Activated T-cell treated with anti-CD3 and anti-CD28 coated beads, Interleukin-2, amount 50 U/mL, for 48 hours (primary cell): Measurements from ENCODE around the gene ANKRD60.
A peak's percentile ranks its signal among the peaks of the same experiment; 100 is the strongest.

Experiments
- DNase-seq, 2 experiments: peaks; one replicate each; pipeline ENCODE4 v3.0.0-alpha.2; 2020

ANKRD60 gene

GRCh38 chr20:58219342-58219700 is 9.1 kb downstream of the ANKRD60 start:
- peak in 1 of 2 experiments; percentile 42 for DNase-seq

DNA sequence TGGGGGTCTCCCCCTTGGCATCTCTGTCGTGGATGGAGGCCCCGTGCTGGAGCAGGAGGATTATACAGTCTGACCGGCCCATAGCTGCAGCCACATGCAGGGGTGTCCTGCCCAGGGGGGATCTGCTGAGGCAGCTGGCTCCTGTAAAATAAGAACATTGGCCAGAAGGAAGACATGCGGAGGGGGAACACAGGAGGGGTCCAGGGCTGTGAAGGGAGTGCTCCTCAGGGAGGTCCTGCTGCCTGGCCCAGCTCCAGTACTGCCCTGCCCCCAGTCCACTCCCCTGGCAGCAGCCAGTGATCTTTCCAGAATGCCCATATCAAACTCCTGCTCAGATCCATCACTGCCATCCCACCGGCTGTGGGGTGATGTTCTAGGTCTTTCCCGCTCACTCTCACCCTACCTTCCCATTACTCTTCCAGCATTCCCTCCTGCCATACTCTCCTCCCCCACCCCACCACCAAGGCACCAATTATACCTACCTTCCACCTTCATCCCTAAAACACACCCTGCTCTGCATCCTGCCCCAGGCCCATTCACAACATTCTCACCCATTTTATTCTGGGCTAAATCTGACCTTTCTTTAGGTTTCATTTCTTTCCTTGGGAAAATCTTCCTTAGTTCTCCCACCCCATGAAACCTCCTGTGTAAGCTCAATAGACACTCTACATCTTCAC is 9.7 kb downstream of the ANKRD60 start:
- no peak for DNase-seq

DNA sequence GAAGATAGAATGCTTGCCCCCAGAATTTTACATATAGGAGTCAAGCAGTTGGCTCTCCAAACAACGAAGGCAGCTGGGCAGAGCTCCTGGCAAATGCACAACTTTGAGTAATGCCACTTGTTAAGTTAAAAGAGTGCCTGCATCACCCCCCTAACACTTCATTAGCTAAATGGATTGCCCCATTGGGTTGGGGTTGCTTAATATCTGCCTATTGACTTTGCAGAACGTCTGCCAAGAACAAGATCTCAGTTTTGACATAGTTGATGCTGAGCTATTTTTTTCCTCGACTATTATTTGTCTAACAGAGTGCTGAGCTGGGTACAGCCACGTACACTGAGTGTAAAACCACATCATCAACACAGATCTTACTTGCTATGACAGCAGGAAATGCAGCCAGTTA is 12.1 kb downstream of the ANKRD60 start:
- DNase-seq = no peak

- no peak for DNase-seq
Measured at GRCh38 chr20:58215116-58215515, 13.3 kb downstream of the ANKRD60 start.

DNA sequence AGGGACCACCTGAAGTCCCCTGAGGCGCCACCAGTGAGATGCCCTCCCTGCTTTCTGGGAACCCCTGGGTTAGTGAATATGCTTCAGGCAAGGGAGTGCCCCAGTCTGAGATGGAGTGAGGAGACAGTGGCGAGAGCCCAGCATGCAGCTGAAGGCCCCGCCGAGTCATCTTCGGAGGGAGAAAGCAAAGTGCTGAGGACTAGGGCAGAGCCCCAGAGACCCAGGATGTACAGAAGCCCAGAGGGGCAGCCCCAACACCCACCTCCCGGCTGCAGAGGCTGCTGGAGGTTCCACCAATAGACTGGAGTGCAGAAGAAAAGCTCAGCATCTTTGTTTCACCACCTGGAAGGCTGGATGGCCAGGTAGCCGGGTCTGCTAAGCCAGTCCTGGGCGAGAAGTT is 14.1 kb downstream of the ANKRD60 start:
- DNase-seq = no peak

DNA sequence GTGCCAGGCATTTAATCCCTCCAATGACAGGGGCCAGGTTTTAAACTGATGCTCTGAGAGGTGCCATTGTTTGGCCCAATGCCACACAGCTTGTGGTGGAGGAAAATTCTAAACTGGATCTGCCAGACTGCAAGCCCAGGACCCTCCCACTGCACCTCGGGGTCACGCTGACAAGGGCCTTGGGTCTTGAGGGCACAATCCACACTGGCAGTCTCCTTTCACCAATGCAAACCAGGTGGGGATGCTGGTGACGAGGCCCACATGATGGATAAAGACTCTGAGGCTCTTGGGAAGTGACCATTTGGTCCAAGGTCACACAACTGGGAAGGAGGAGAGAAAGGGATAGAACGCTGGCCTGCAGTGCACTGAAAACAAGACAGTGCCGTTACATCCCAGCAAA is 14.7 kb downstream of the ANKRD60 start:
- no peak for DNase-seq

DNA sequence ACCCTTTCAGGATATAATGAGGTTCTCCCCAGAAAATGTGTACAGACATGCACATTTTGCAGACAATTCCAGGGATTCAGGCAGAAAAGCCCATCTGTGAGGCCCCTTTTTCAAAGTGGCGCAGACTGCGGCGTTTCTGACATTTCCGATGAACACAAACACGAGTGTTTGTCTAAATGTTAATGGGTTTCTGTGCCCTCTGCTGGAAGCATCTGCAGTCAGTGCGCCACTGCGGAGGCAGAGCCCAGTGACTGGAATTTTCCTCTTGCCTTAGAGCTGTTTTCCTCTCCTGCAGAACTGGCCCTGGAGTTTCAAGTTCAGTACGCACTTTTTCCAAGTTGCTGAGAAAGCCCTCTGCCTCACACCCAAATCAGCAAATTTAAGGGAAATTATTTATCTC is 15.3 kb downstream of the ANKRD60 start:
- no peak for DNase-seq

- DNase-seq = no peak
Measured at GRCh38 chr20:58212636-58213035, 15.8 kb downstream of the ANKRD60 start.

- no peak for DNase-seq
Measured at GRCh38 chr20:58210398-58210747, 18.1 kb downstream of the ANKRD60 start.

DNA sequence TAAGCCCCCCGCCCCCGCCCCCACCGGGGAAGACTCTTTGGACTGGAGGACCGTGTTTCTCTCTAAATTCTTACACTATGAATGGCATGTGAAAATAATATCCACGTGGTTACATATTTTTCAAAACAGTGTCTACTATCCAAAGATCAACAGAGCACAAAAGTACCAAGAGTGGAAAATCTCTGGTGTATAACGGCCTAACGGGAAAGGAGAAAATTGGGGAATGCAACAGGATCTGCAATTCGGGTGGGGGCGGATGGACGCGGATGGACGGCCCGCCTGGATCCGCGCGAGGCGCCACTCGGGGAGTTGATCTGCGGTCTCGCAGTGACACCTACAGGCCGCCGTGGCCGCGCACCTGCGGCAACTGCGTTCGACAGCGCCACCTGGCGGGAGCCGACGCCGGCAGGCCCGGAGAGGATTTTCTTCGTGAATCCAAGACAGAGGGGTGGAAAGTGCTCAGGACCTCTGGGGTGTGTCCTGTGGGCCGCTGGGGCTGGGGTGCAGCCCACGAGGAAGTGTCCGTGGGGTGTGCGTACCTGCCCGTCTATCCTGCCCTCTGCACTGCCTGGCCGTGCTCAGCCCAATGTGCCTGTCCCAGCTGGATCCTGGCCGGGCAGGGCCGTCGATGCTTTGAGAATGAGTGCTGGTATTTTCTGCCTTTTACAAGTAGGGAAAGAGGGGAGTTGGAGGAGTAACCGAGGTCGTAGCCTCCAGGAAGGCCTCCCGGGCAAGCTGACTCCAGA is 18.6 kb downstream of the ANKRD60 start:
- DNase-seq = peak; percentile 93 to 94

DNA sequence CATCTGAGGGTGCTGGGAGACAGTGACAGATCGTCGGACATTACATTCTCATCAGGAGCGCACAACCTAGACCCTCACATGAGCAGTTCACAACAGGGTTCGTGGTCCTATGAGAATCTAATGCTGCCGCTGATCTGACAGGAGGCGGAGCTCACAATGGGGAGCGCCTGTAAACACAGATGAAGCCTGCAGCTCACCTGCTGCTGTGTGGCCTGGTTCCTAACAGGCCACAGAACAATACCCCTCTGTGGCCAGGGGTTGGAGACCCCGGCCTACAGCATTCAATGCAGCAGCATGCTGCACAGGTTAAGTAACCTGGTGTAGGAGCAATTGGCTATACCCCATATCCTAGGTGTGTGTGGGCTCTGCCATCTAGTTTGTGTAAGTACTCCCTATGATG is 19.5 kb downstream of the ANKRD60 start:
- no peak for DNase-seq

- no peak for DNase-seq
Measured at GRCh38 chr20:58205850-58206249, 22.6 kb downstream of the ANKRD60 start.

GRCh38 chr20:58202044-58202443 is 26.4 kb downstream of the ANKRD60 start:
- no peak for DNase-seq

DNA sequence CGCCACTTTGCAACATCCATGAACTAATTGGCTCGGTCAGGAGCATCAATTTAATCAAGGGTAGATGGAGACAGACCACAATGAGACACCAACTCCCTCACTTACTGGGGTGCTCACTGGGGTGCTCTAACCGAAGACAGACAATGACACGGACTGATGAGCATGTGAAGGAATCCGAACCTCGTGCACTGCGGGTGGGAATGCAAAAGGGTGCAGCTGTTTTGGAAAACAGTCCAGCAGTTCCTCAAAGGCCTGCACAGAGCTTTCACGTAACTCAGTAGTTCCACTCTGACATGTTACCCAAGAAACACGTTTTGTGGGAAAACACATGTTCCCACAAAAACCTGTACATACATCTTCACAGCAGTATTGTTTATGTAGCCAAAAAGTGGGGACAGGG is 26.8 kb downstream of the ANKRD60 start:
- DNase-seq = no peak

DNA sequence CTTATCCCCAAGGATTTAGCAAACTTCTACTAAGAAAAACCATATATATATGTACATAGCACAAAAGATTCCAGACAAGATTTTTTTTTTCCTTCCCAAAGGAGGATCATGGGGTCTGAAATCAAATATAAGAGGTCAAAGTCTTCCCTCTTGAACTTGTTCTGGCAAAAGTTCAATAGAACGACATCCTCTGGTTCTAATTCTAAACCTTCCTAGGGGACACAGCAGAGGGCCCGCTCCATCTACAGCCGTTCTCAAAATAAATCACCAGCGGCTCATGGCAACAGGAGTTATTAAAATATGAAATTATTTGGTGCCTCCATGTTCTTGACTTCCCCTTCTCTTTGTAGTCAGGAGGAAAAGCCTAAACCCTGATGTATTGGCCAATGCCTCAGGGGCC is 29.0 kb downstream of the ANKRD60 start:
- no peak for DNase-seq

GRCh38 chr20:58198901-58199355 is 29.5 kb downstream of the ANKRD60 start:
- DNase-seq = no peak

- DNase-seq = no peak
Measured at GRCh38 chr20:58198384-58198783, 30.1 kb downstream of the ANKRD60 start.

- DNase-seq = no peak
Measured at GRCh38 chr20:58197185-58197469, 31.3 kb downstream of the ANKRD60 start.

GRCh38 chr20:58196402-58197184 is 31.9 kb downstream of the ANKRD60 start:
- no peak for DNase-seq

DNA sequence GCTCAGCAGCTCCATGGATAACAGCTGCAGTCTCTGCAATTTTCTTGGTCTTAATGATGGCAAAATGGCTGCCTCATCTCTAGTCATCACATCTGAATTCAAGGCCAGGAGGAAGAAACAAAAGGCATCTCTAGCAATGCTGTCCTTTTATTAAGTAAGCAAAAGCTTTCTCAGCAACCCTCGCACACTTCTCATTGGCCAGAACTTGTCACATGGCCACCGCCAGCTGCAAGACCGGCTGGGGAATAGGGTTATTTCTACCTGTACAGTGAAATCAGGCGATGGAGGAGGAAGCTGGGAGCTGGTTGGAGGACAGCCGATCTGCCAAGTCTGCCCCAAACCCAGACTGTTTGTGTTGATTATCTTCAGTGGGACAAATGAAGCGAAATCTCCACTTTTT is 33.4 kb downstream of the ANKRD60 start:
- no peak for DNase-seq

DNA sequence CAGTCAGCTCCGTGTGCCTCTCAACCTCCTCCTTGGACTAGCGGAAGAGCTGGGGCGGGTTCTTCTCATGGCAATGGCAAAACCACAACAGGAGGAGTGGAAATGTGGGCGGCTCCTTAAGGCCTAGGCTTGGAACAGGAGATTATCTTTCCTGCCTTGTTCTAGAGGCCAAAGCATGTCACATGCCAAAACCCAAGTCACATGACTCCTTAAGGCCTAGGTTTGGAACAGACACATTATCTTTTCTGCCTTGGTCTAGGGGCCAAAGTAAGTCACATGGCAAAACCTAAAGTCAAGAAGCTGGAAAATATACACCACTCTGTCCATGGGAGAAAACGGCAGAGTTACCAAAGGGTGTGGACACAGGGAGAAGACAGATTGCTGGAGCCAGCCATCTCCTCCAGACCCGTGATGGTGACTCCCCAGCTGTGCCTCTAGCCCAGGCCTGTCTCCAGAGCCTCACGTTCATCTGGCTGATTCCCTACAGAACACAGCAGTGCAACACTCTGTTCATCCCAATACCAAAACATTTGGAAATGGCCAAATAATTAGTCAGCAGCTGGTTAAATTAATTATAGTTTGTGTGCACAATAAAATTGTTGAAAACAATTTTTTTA is 34.2 kb downstream of the ANKRD60 start:
- DNase-seq = no peak

GRCh38 chr20:58192567-58192966 is 35.9 kb downstream of the ANKRD60 start:
- peak; percentile 56 to 64 for DNase-seq

DNA sequence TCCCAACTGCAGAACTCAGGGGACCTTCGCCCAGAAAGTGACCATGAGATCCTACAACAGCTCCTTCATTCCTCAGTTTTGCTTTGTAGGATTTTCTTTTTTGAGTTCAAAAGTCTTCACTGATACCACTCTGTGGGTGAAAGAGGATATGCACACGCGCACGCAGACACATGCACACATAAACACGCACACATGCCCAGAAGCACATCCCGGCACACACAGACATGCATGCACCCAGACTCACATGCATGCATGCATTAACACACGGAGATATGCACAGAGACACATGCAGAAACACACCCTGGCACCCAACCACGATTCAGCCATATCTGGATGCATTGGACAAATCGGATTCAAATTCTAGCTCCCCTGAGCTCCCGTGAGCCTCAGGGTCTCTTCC is 36.4 kb downstream of the ANKRD60 start:
- no peak for DNase-seq

DNA sequence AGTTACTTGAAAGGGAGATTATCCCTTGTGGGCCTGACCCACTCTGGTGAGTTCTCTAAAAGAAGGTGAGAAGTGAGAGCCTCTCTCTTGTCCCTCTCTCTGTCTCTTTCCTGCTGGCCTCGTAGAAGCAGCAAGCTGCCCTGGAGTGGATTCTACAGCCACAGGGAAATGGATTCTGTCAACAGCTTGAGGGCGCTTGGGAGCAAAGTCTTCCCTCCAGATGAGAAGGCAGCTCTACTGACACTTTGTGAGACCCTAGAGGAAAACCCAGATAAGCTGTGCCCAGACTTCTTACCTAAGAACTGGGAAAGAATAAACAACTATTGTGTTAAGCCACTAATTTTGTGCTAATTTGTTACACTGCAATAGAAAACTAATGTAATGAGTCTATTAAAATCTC is 39.9 kb downstream of the ANKRD60 start:
- DNase-seq = no peak
